ENCODE data around the gene PRKCD.

The PRKCD gene

DNA sequence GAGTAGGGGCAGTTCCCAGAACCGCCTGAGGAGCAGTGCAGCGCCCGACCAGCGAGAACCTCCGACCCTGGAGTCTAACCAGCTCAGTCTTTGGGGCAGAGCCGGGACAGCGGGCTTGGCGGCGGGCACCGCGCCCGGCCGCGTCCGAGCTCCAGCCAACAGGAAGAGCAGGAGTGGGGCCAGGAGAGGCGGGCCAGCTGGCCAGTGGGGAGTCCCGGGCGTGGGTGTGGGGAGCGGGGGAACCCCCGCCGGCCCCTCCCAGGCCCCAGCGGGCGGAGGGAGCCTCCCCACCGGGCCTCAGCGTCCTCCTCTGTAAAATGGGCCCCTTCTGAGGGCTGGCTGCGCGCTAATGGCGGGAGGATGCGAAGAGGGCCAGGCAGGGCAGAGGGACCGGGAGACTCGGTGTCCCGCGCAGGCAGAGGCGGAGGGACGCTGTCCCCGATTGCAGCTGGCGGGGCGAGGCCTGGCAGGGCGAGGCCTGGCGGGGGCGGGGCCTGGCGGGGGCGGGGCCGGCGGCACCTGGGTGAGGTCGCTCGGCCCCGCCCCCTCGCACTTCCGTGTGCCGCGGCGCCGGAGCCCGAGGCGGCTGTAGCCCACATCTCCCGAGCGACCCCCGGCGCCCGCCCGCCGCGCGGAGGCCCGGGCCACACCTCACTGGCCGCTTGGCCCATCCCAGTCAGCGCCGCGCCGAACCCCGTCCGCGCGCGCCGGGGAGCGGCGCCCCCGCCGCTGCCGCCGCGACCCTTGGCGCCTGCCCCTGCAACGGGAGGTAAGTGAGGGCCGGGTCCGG is at the start of gene PRKCD:
TSS of gene PRKCD (plus strand) at position 550 of the 790 bp plus-strand sequence. CDS start 17,214 bp downstream, outside the sequence.
- peak; percentile 80 to 85 for DNase-seq

DNA sequence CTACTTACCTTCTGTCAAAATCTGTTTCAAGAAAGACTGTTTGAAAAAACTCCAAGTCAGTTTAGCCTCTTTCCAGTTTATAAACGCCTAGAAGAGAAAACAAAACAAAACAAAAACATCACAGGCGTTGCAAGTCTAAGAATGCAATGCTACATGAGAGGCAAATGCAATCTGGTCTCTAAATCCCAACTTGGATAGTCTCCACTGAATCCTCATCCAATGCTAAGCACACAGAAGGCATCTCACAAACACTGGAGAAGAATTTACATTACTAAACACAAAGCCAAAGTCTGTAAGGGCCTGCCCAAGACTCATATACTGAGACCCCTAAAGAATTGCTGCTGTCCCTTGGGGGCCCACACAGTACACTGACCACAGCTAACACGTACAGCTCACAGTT is 49.2 kb upstream of the PRKCD start:
- no peak for DNase-seq

- no peak for DNase-seq
Observed at GRCh38 chr3:53113293-53114010, 47.6 kb upstream of the PRKCD start.

- peak; percentile 81 to 84 for DNase-seq
Observed at GRCh38 chr3:53114011-53114400, 47.0 kb upstream of the PRKCD start.

DNA sequence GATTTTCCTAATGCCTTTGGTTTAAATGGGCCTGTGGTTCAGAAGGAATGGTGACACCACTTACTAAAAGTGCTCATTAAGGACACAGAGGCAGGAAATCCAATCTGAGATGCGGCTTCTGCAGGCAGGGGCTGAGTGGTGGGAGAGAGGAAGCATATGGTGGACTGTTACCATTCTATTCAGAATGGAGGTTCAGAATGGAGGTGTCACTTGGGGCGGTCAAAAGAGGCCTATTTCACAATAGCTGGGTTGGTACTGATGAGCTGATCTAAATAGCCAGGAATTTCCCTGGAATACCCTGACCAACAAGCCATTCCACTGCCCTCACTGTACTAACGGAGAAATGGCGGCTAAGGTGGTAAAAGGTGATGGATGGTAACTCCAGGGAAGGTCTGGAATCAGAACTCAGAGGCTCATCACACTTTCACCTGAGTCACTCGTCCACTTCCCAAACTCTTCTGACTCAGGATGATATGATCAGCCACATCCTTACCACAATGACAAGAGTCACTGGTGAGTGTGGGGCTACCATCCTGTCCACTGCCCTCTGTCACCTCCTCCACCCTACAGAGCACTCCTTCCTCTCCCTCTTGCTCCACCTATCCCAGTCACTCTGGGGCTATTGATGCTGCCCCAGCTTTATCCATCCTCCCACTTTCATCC is 46.5 kb upstream of the PRKCD start:
- peak in 1 of 2 donors; percentile 24 for DNase-seq

DNA sequence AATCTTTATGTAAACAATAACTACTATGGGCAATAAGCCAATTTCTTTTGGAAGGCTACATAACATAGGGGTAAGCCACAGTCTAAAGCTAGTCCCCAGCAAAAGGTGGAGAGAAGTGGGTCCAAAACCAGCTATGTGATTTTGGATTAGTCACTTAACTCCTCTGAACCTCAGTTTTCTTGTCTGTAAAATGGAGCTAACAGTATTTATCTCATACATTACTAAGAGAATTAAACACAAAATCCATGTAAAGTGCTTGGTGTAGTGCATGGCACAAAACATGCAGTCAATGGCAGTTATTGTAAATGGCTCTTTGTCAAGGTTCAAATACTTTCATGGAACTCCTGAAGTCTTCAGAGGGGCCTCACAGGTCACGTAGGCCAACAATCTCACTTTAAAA is 44.1 kb upstream of the PRKCD start:
- no peak for DNase-seq

GRCh38 chr3:53120336-53120735 is 40.7 kb upstream of the PRKCD start:
- DNase-seq = no peak

DNA sequence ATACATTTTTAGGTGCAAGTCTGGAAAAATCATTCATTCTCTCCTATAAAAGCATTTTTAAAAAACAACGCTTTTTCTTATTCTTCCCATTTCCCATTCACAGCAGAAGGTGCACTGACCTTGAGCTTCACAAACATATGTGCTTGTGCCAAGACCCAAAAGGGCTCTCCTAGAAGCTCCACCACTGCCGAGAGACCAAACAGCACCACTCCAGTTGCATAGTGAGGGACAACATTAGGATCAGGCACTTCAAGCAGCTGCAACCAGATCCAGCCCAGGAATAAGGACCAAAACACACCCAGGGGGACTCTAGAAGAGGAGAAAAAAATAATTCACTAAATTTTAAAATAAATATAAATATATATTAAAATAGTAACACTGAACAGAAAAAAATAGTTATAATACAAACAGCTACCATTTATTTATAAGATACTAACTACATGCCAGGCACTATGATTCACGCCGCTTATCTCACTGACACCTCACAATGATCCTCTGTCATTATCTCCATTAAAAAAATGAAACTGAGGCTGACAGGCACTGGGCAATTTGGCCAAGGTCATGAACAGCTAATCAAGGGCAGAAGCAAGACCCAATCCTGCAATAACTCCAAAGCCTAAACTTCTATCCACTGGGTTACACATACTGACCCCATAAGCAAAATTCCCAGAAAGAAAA is 38.6 kb upstream of the PRKCD start:
- no peak for DNase-seq

DNA sequence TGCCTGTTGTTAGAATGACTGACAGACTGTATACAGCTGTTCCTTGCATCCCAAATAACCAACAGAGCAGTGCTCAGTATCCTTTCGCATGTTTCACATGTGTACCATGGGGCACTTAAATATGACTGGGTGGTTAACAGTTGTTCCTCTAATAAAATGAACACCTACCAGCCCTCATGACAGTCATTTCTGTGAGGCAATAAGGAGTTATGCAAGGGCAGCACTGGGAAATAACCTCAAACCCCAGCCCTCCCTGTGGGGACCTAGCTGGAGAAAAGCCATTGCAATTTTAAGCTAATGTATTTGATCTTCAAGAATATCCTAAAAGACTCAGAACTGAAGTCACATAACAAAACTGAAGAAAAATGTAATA is 38.1 kb upstream of the PRKCD start:
- peak in 1 of 2 donors; percentile 54 for DNase-seq

DNA sequence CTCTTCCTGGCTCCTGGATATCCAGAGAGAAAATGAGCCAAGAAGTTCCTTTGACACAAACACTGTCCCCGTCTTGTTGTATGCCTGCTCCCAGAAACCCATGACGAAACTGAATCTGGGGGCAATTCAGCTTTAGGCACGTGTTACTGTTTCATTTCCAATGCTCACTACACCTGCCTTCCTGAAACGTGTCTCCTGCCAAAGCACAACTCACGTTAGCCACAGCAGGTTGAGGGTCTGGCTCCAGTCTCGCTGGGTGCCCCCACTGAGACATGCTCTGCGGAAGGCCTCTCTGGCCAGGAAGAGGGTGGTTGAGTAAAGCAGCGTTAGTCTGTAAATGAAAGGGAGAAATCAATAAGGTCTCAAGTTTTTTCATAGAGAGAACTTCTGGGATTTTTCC is 37.5 kb upstream of the PRKCD start:
- DNase-seq = no peak

DNA sequence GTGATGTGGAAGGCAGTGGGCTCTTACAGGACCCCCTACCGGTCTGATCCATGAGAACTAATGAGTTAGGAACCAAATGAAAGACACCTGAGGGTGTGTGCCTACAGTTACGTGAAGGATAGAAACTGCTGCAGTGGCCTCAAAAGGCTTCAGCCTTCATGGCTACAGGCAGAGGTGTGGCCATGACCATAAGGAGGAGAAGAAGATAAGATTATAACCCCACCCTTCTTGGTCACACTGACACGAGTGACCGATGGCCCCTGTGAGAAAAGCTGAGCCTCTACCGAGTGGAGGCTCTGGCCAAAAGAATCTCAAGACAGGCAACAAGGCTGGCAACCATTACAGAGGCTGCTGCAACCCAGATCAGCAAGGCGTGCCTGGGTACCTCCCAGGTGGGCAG is 37.1 kb upstream of the PRKCD start:
- DNase-seq = no peak

GRCh38 chr3:53126601-53127000 is 34.4 kb upstream of the PRKCD start:
- no peak for DNase-seq

GRCh38 chr3:53129344-53129743 is 31.7 kb upstream of the PRKCD start:
- no peak for DNase-seq

DNA sequence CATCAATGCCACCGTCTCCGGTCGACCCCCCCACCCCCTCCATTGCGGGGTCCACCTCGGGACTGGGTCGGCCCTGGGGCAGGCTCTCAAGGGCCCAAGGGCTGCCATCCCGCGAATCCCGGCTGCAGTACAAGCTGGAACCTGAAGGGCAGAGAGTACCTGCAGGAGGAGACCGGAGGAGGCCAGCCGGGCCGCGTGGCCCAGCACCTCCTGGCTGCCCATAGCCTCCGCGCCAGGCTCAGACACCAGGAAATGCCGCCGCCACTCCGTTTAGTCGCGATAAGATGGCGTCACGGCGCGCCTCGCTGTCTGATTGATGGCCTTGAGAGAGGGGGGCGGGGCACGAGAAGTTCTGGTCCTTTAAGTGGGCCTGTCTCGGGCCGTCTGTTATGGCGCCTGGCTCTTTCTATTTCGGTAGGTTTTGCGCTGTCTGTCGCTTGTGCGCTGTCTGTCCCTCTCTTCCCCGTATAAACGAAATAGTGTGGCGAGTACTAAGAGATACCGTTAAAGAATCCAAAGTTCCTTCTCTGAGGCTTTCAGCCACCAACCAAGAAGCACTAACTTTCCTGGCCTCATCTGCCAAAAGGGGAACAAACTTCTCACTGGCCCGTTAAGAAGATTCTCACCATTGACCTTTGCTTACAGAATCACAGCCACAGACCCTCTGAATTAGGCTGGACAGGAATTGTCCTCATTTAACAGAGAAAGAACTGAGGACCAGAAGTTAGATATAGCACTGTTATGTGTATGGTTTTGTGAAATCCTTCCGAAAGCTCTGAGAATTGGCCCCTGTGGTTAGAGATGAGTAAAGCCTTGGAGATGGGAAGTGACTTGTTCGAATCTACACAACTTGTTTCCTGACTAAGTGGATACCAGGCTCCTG is 30.6 kb upstream of the PRKCD start, which contains the start of gene RFT1:
TSS of gene RFT1 (minus strand) at position 257 of the 883 bp plus-strand sequence. CDS start at position 222, 35 bp downstream.
- DNase-seq = peak; percentile 97

DNA sequence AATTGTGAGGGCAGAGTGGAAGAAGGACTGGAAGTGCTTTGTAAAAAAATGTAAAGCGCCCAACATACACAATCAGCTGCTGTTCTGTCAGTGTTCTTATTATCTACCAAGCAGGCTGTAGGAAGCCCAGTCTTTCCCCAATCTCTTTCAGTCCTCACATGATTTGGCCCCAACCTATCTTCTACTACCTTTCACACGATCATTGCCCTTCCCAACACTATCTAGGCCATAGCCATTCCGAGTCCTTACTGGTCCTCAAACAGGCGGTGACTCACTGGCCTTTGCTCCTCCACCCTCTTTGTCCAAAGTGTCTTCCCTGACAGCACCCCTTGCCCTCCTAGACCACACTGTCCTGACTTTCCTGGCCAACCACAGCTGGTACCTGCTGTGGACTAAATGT is 29.9 kb upstream of the PRKCD start:
- no peak for DNase-seq

GRCh38 chr3:53132347-53132746 is 28.7 kb upstream of the PRKCD start:
- no peak for DNase-seq

DNA sequence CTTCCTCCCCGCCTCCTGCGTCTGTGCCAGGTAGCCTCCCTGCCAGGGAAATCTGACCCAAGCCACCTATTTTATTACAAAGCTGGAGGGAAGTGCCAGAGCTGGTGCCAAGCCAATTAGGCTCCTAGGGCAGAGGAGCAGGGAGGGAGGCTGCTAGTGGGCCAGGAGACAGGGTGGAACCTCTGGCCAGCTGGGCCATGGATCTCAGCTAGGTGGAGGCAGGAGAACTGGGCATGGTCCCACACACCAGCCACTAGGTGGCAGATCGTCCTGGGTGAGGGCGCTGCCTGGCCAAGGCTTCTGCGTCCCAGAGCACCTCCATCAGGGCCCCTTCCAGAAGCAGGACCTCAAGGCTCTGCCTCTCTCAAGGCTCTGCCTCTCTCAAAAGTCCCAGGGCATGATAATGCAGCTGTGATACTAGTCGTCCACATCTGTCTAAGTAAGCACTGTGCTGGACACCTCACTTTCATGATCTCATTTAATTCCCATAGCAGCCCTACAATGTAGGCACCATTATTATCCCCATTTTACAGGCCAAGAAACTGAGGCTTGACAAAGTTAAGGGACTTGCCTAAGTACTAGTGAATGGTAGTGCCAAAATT is 26.3 kb upstream of the PRKCD start:
- DNase-seq = peak; percentile 67 to 75

GRCh38 chr3:53137221-53137620 is 23.8 kb upstream of the PRKCD start:
- DNase-seq = no peak

DNA sequence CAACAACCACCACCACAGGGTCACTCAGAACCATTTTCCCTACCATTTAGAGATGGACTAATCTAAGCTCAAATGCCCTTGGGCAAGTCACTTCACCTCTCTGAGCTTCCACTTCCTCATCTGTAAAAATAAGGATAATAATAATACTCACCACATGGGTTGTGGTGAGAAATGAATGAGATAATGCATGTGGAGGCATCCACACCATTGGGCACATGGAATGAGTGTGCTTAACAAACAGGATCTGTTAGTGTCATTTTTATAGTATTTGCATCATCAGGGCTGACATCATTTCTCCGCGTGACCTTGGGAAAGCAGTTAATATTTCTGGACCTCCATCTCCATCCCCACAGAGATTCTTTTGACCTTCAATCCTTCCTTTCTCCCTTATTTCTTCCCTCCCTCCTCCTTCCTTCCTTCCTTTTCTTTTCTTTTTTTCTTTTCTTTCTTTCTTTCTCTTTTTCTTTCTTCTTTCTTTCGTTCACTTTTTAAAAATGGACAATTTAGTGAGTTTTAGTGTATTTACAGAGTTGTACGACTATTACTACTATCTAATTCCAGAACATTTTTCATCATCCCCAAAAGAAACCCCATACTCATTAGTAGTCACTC is 23.1 kb upstream of the PRKCD start:
- DNase-seq = no peak

GRCh38 chr3:53139906-53140846 is 20.8 kb upstream of the PRKCD start:
- DNase-seq = no peak

Data from CD4-positive, alpha-beta T cell treated with Interleukin-4 for 1 hour (primary cell).